GM12878 (cell line): ENCODE data around the gene PLXNA4.

Experiments
- ESRRA ChIP-seq: IDR thresholded peaks from 2 replicates; pipeline ENCODE4 v1.6.1; 2012; ENCODE audit warnings: mild to moderate bottlenecking, low read length, improper control_type of control experiment
- POLR2AphosphoS5 ChIP-seq: IDR thresholded peaks from 2 replicates; pipeline ENCODE4 v1.6.1; 2011; ENCODE audit warnings: mild to moderate bottlenecking, low read length, inconsistent platforms
- TF ChIP-seq, protein P1 (sequence below), 3 experiments: IDR thresholded peaks in 2 of 3; conservative IDR thresholded peaks in 1 of 3; 2 replicates each; pipeline ENCODE4 v1.5.1; 2011; ENCODE audit warnings: low read depth in 3 of 3, low read length in 3 of 3, mild to moderate bottlenecking in 3 of 3, control low read depth in 2 of 3, moderate library complexity in 2 of 3, inconsistent platforms in 1 of 3, mixed read lengths in 1 of 3; ENCODE audit not compliant: control insufficient read depth in 2 of 3, insufficient read depth in 1 of 3; ENCODE audit errors: extremely low read depth in 1 of 3

DNA sequence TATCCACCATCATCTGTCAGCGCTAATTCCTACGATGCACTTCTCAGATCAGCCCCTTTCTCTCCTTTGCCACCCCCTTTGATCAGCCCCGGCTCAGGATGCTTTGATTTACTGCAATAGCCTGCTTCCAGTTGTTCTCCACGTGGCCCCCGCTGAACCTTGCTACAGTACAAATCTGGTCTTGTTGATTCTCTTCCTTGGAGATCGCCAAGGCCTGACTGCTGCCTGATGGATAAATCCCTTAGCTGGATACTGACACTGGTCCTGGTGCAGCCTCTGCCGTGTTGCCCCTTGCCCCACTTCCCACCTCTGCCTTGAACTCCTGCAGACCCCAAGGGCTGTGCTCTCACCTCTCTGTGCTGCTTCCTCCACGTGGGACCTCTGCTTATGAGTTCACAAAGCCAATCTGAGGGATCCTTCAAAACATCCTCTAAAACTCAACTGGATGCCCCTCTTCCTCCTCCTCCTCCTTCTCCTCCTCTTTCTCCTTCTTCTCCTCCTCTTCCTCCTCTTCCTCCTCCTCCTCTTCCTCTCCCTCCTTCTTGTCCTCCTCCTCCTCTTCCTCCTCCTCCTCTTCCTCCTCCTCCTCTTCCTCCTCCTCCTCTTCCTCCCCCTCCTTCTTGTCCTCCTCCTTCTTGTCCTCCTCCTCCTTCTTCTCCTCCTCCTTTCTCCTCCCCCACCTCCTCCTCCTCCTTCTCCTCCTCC, 15.3 kb downstream of the PLXNA4 start:
- TF ChIP-seq POLR2AphosphoS5 (no peak), ESRRA (no peak)
- TF ChIP-seq, protein P1, sequence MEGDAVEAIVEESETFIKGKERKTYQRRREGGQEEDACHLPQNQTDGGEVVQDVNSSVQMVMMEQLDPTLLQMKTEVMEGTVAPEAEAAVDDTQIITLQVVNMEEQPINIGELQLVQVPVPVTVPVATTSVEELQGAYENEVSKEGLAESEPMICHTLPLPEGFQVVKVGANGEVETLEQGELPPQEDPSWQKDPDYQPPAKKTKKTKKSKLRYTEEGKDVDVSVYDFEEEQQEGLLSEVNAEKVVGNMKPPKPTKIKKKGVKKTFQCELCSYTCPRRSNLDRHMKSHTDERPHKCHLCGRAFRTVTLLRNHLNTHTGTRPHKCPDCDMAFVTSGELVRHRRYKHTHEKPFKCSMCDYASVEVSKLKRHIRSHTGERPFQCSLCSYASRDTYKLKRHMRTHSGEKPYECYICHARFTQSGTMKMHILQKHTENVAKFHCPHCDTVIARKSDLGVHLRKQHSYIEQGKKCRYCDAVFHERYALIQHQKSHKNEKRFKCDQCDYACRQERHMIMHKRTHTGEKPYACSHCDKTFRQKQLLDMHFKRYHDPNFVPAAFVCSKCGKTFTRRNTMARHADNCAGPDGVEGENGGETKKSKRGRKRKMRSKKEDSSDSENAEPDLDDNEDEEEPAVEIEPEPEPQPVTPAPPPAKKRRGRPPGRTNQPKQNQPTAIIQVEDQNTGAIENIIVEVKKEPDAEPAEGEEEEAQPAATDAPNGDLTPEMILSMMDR (IDR thresholded peaks at IDR 0.05 in 2 of 3, conservative IDR thresholded peaks at IDR 0.05 in 1 of 3; ENCODE audit: control insufficient read depth in 2 of 3, extremely low read depth in 1 of 3, insufficient read depth in 1 of 3, low read depth in 3 of 3, low read length in 3 of 3) = no peak
